Hematopoietic multipotent progenitor cell (in vitro differentiated cells): Measurements from ENCODE around the gene KIFC3. TPM values are rescaled to one million over a fixed set of nuclear protein-coding genes. Genes with fewer than 3 reads are reported as not detected.
"Not testable (repeated sequence)": the region's sequence is repeated elsewhere in the genome, so short reads cannot be mapped to it uniquely, and the experiment has no call there.

ENCODE experiments used
- DNase-seq, 3 donors: peaks; one replicate each; pipeline ENCODE4 v3.0.0-alpha.2; 2011 to 2015; ENCODE audit warnings: low read depth in 2 of 3, low spot score in 2 of 3
- total RNA-seq: library from RNA; depleted of rRNA; stranded (reverse); fragments of >200 nt; gene quantifications from one replicate; pipeline ENCODE4 v1.2.3, GENCODE V29; 2012

KIFC3 gene
- total RNA-seq, 1 donor = 38.8 TPM

- no peak for DNase-seq
Measured at GRCh38 chr16:57807252-57807967, 5.1 kb upstream of the KIFC3 start.

GRCh38 chr16:57805176-57805575, 2.9 kb upstream of the KIFC3 start:
- DNase-seq = no peak

DNA sequence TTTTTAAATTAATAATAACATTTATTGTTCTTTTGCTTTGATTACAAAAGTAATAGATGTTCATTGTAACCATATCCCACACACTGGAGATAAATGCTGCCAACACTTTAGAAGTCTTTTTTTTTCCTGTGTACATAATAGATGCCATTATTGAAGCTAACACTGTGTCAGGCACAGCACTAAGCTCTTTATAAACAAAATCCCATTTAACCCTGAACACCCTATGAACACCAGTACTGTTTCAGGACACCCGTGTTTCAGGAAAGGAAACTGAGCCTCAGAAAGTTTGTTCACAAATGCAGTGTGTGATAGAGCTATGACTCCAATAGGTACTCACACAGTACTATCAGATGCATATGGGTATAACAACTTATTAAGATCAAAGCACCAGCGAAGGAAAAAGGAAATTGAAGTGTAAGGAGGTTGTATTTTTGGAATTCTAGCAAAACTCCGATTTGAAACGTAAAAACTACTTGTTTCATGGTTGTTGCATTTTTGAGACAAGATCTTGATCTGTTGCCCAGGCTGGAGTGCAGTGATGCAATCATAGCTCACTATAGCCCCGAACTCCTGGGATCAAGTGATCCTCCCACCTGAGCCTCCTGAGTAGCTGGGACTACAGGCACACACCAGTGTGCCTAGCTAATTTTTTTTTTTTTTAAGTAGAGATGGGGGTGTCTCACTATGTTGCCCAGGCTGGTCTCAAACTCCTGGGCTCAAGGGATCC, 2.0 kb upstream of the KIFC3 start:
- DNase-seq = no peak

GRCh38 chr16:57803134-57803990, 1.1 kb upstream of the KIFC3 start:
- no peak for DNase-seq

DNA sequence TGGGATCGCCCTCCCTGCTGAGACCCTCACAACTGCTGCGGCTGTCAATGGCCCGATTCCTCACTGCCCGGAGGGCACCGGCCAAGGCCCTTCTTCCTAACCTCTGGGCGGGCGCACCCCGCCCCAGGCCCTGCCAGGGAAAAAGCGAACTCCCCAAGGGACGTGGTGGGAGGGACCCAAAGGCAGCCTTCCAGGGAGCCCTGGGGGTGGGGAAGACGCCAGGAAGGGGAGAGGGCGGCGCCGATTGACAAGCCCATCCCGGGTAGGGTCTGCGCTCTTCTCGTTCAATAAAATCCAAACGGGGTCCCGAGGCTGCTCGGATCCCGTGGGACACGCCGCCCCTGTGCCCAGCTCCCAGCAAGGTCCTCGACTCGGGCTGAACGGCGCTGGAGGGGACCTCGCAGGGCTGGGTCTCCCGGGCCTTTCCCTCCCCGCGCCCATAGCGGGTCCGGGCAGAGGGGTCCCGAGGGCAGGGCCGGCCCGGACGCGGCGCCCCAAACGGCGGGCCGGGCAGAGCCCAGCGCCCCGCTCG, 416 bp downstream of the KIFC3 start:
- DNase-seq = no peak

DNA sequence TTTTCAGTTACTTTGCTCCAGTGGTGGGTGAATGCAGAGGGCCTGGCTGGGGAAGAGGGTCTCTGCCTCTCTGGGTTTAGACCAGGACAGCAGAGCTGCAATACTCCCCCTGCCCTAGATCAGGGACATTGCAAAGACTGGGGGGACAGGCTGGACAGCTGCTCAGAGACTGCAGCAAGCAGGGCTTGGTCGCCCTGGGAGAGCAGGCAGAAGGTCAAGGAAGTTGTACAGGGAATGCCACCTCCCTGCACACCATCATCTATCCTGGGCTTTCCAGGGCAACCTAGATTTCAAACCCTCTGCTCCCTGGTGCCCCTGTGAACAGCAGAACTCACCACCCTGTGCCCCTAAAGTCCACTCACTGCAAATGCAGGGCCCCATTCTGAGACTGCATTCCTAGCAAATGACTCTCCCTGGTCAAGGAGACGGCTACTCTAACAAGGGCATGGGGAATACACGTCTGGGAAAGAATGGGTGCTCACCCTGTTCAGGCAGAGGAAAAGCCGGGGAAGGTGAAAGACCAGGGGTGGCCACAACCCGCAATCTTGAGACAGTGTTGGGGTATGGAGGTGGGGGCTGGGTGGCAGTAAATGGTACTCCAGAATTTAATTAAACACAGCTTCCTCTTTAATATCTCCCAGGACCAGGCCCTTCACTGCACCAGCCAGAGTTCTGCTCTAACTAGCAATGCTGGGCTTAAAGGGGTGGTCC, 1.0 kb downstream of the KIFC3 start:
- DNase-seq = peak in 1 of 3 donors; percentile 46

GRCh38 chr16:57800200-57801097, 1.8 kb downstream of the KIFC3 start:
- no peak for DNase-seq

- peak in 1 of 3 donors; percentile 55 for DNase-seq
Measured at GRCh38 chr16:57799600-57800199, 2.6 kb downstream of the KIFC3 start.

GRCh38 chr16:57798953-57799599, 3.2 kb downstream of the KIFC3 start:
- DNase-seq = no peak

DNA sequence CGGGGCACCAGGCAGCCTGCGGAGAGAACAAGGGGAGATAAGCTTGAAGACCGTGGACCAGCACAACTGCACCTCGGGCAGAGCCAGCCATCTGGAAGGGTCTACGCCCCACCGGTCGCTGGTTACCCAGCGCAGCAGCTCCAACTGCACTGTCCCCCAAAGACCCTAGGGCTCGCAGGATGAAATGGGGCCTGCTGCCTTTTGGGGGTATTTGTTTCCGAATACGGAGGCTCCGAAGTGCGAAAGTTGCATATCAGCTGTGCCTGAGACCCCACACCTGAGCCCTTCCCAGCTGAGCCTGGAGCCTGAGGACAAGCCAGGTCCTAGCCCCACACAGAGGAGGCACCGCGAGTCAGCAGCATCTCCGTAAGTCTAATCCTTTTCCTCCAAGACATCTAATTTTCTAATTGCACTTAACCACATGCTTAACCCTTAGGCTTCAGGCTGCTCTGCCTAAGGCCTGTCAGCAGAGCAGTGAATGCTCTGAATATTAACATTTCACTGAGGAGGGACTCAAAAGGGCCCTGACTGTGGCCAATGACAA, 4.0 kb downstream of the KIFC3 start:
- no peak for DNase-seq

DNA sequence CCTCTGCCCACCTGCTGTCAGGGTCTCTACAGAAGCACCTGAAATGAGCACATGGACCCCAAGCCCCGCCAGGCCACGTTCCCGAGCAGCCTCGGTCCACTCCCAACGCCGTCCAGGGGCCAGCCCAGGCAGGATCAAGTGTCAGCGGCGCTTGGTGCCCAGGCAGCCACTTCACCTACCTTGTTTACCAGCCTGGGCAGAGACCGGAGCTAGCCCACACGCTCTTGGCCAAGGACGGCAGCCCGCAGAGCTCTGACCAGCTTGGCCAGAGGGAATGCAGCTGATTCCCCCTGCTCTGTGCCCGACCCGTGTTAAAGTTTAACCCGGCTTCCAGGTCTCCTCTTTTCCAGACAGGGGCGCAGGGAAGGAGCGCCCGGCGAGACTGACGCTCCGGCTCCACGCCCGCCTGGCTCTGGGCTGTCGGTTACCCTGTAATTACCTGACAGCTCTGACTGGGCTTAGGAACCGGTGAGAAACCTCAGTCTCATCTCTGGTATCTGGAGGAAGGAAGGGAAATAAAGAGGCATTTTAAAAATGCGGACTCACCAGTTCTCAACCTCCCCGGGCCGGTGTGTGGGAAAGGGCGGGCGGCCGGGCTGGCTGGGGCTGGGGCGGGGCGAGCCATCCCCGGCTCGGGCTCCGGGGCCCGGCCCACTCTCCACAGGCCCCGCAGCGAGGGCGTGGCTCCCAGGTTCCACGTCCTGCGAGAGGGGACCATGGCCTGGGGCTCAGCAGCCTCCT, 4.6 kb downstream of the KIFC3 start:
- no peak for DNase-seq

DNA sequence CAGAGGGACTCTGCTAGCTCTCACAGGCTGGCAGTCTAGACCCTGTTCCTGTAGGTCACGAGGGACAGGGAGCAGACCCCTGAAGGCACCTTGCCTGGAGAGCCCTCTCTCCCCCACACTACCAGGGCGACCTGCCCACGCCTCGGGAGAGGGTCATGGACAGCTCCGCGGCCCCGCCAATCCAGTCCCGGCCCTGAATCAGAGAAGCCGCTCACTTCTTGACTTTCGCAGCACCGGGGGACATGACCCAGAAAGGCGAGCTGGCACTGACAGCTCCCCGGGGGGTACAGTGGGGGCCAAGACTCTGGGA, 5.1 kb downstream of the KIFC3 start:
- no peak for DNase-seq

- DNase-seq = not testable (repeated sequence)
Measured at GRCh38 chr16:57796014-57796413, 6.3 kb downstream of the KIFC3 start.

GRCh38 chr16:57795431-57795878, 6.8 kb downstream of the KIFC3 start:
- DNase-seq = peak in 2 of 3 donors; percentile 67 to 75

DNA sequence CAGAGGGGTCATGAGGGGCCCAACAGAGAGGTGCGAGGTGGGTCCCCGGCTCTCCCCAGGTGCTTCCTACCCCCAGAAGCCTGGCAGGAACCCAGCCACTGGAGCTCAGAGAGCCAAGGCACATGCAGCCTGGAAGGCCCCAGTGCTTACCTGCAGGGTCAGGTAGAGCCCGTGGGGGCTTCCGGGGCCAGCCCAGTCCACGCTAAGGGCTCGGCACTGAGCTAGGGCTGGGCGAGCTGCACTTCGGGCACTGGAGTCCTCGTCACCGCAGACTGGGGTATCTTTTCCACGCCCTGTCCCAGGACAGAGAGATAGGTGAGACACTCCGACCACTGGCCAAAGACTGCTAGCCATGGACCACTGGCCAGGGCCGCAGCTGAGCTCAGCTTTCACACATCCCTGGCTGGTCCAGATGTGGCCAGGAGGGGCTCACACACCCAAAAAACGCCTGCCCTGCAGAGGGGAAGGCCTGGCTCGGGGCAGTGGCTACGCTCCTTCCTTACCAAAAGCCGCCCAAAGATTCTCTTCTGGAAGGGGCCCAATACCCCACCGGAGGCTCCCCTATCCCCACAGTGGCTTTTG, 7.4 kb downstream of the KIFC3 start:
- no peak for DNase-seq

- no peak for DNase-seq
Measured at GRCh38 chr16:57791893-57792461, 10.3 kb downstream of the KIFC3 start.
